Sigmoid colon (tissue), 7 donors: ENCODE results near the gene DDX39B. TPM values are rescaled to one million over a fixed set of nuclear protein-coding genes. Genes with fewer than 3 reads are reported as not detected.

Experiments
- DNase-seq: peaks from one replicate; pipeline ENCODE4 v3.0.0-alpha.2; 2019
- H3K27ac ChIP-seq, 4 donors: fragments of 200-600 bp; sonication (generic); one replicate each; pipeline ENCODE4 v1.5.1; 2016 to 2019; ENCODE audit warnings: mild to moderate bottlenecking in 1 of 4
- H3K27me3 ChIP-seq, 3 donors: fragments of 200-600 bp; sonication (generic); one replicate each; pipeline ENCODE4 v1.5.1; 2019; ENCODE audit warnings: mild to moderate bottlenecking in 1 of 3
- H3K36me3 ChIP-seq, 4 donors: fragments of 200-600 bp; sonication (generic); one replicate each; pipeline ENCODE4 v1.5.1; 2016 to 2019
- H3K4me1 ChIP-seq, 4 donors: fragments of 200-600 bp; sonication (generic); one replicate each; pipeline ENCODE4 v1.5.1; 2017 to 2019
- H3K4me3 ChIP-seq, 4 donors: fragments of 200-600 bp; sonication (generic); one replicate each; pipeline ENCODE4 v1.5.1; 2017 to 2019; ENCODE audit warnings: mild to moderate bottlenecking in 2 of 4, moderate library complexity in 1 of 4
- H3K9me3 ChIP-seq, 4 donors: fragments of 200-600 bp in 3 of 4; sonication (generic) in 3 of 4; one replicate each; pipeline versions ENCODE4 v1.5.1 to v1.6.1; 2013 to 2019
- CTCF ChIP-seq, 4 experiments: fragments of 450-650 bp in 3 of 4; fragments of 200-600 bp in 1 of 4; IDR thresholded peaks; one replicate each; pipeline ENCODE4 v1.5.1; 2016 to 2019; ENCODE audit warnings: antibody characterized with exemption in 4 of 4, mild to moderate bottlenecking in 3 of 4, moderate library complexity in 2 of 4
- EP300 ChIP-seq, 4 donors: sonication (generic); formaldehyde crosslinking; IDR thresholded peaks; one replicate each; pipeline ENCODE4 v1.6.1; 2017; ENCODE audit warnings: antibody characterized with exemption in 4 of 4
- POLR2A ChIP-seq, 2 donors: fragments of 450-650 bp; IDR thresholded peaks; one replicate each; pipeline ENCODE4 v1.6.1; 2016; ENCODE audit warnings: antibody characterized with exemption in 2 of 2, mild to moderate bottlenecking in 2 of 2, moderate library complexity in 2 of 2
- POLR2AphosphoS5 ChIP-seq, 4 donors: sonication (generic); formaldehyde crosslinking; IDR thresholded peaks; one replicate each; pipeline ENCODE4 v1.6.1; 2017; ENCODE audit warnings: antibody characterized with exemption in 4 of 4
- WGBS, 2 donors: extraction: QIAGEN DNeasy Blood & Tissue Kit; methylation state at CpG; one replicate each; pipeline ENCODE4 v1.1.7; 2013; 5-methylcytosine and 5-hydroxymethylcytosine counted together
- intact Hi-C: fragments of 100-400 bp; cut with DNase I; formaldehyde crosslinking; loops from one replicate; pipeline ENCODE4 v1.15.1; 2023
- polyA plus RNA-seq, 3 donors: library from polyadenylated mRNA; stranded (reverse); fragments of 200-250 nt; gene quantifications; one replicate each; pipeline ENCODE4 v1.2.3, GENCODE V29; 2013
- total RNA-seq, 4 donors: library from RNA; depleted of rRNA; stranded (reverse); fragments of >200 nt; gene quantifications; one replicate each; pipeline ENCODE4 v1.1.0, GENCODE V29; 2016
- donor health status: healthy with polysubstance abuse.
- donor health status: Bipolar disorder and iron deficiency.
- donor health status: healthy.

Gene DDX39B
- total and polyA plus RNA-seq, 7 donors, result 130 to 301 (median 226) TPM

GRCh38 chr6:31560697-31561058 is 18.9 kb upstream of the DDX39B start:
- Histone ChIP-seq H3K27ac (peak overlapping the region; percentile 40 to 55 (median 48)), H3K9me3 (no peaks in the 10 kb centered on the region), H3K4me1 (peaks cover 0 to 20% (median 5%) of the 10 kb centered on the region in 4 donors), H3K4me3 (no peak overlapping the region), H3K36me3 (peaks cover 11 to 40% (median 20%) of the 10 kb centered on the region in 4 donors), H3K27me3 (no peaks in the 10 kb centered on the region)
- DNase-seq, result no peak
- TF ChIP-seq POLR2A (IDR thresholded peaks at IDR 0.05), result no peak
- TF ChIP-seq CTCF (IDR thresholded peaks at IDR 0.05), result no peak
- TF ChIP-seq EP300 (IDR thresholded peaks at IDR 0.05), result no peak
- no peak for TF ChIP-seq POLR2AphosphoS5 (IDR thresholded peaks at IDR 0.05)
- intact Hi-C loops, result loop anchor here (1.0 kb wide), 1 partner anchor 41 kb away; no protein-coding TSS in a partner anchor

- DNase-seq, result peak; percentile 73
- TF ChIP-seq POLR2AphosphoS5 (IDR thresholded peaks at IDR 0.05) (peak in 2 of 4 donors; percentile 24 to 48), EP300 (IDR thresholded peaks at IDR 0.05) (no peak)
- Histone ChIP-seq H3K36me3 (peaks cover 11 to 40% (median 20%) of the 10 kb centered on the region in 4 donors), H3K27me3 (no peaks in the 10 kb centered on the region), H3K4me3 (no peak overlapping the region), H3K27ac (peak overlapping the region; percentile 40 to 55 (median 48)), H3K9me3 (no peaks in the 10 kb centered on the region), H3K4me1 (peaks cover 0 to 20% (median 5%) of the 10 kb centered on the region in 4 donors)
- WGBS, 2 donors, result 43 to 83% methylated on average over 7 of the region's 7 CpGs
- intact Hi-C loops, result no loop called here
Measured at GRCh38 chr6:31559958-31560696, 18.3 kb upstream of the DDX39B start.

- peak overlapping the region; percentile 40 to 55 (median 48) for H3K27ac ChIP-seq
- H3K36me3 ChIP-seq, result peaks cover 11 to 45% (median 20%) of the 10 kb centered on the region in 4 donors
Measured at GRCh38 chr6:31559606-31559957, 17.8 kb upstream of the DDX39B start.

GRCh38 chr6:31558631-31559500 is 17.1 kb upstream of the DDX39B start:
- no peaks in the 10 kb centered on the region for H3K9me3 ChIP-seq
- WGBS, 2 donors, result 56 to 83% methylated on average over 14 of the region's 14 CpGs
- intact Hi-C loops, result loop anchor here (1.0 kb wide), 1 partner anchor 10 kb away; no protein-coding TSS in a partner anchor
- no peaks in the 10 kb centered on the region for H3K27me3 ChIP-seq
- H3K36me3 ChIP-seq, result peaks cover 11 to 52% (median 20%) of the 10 kb centered on the region in 4 donors
- H3K4me3 ChIP-seq, result no peak overlapping the region
- TF ChIP-seq CTCF (IDR thresholded peaks at IDR 0.05), result no peak
- no peak for TF ChIP-seq POLR2A (IDR thresholded peaks at IDR 0.05)
- no peak for TF ChIP-seq POLR2AphosphoS5 (IDR thresholded peaks at IDR 0.05)
- TF ChIP-seq EP300 (IDR thresholded peaks at IDR 0.05), result no peak
- H3K27ac ChIP-seq, result peak overlapping the region in 3 of 4 donors; percentile 40 to 55 (median 54)
- peak; percentile 69 for DNase-seq
- peaks cover 0 to 20% (median 5%) of the 10 kb centered on the region in 4 donors for H3K4me1 ChIP-seq

More at GRCh38 chr6:31559606-31559957, 17.8 kb upstream of the DDX39B start:
- intact Hi-C loops, result no loop called here
- Histone ChIP-seq H3K27me3 (no peaks in the 10 kb centered on the region), H3K4me3 (no peak overlapping the region), H3K9me3 (no peaks in the 10 kb centered on the region), H3K4me1 (peaks cover 0 to 20% (median 5%) of the 10 kb centered on the region in 4 donors)
- 50 to 65% methylated on average over 4 of the region's 4 CpGs for WGBS, 2 donors
- no peak for DNase-seq
- no peak for TF ChIP-seq CTCF (IDR thresholded peaks at IDR 0.05)
- TF ChIP-seq POLR2A (IDR thresholded peaks at IDR 0.05), result no peak
- TF ChIP-seq POLR2AphosphoS5 (IDR thresholded peaks at IDR 0.05), result no peak
- TF ChIP-seq EP300 (IDR thresholded peaks at IDR 0.05), result no peak

- no peak for TF ChIP-seq EP300 (IDR thresholded peaks at IDR 0.05)
- no peak for TF ChIP-seq POLR2A (IDR thresholded peaks at IDR 0.05)
- TF ChIP-seq POLR2AphosphoS5 (IDR thresholded peaks at IDR 0.05), result no peak
- TF ChIP-seq CTCF (IDR thresholded peaks at IDR 0.05), result no peak
- DNase-seq, result no peak
- Histone ChIP-seq H3K27me3 (no peaks in the 10 kb centered on the region), H3K4me3 (no peak overlapping the region), H3K36me3 (peaks cover 11 to 58% (median 23%) of the 10 kb centered on the region in 4 donors), H3K27ac (peak overlapping the region in 3 of 4 donors; percentile 9 to 36 (median 27)), H3K4me1 (peaks cover 0 to 20% (median 5%) of the 10 kb centered on the region in 4 donors), H3K9me3 (no peaks in the 10 kb centered on the region)
- WGBS, 2 donors, result 81 to 88% methylated on average over 8 of the region's 8 CpGs
- intact Hi-C loops, result loop anchor here (1.0 kb wide), 1 partner anchor 11 kb away; no protein-coding TSS in a partner anchor
Measured at GRCh38 chr6:31558318-31558625, 16.5 kb upstream of the DDX39B start.
